ENCODE measurements around the gene ZFP69.

Gene ZFP69

GRCh38 chr1:40519517-40519916 is 42.4 kb downstream of the ZFP69 start:
- CTCF ChIA-PET: no interaction called here
- no peaks in the 10 kb centered on the region for H3K4me1 ChIP-seq (ENCODE audit: control insufficient read depth, insufficient read depth, low read length)

GRCh38 chr1:40530735-40531380 is 53.8 kb downstream of the ZFP69 start:
- CTCF ChIA-PET: interaction anchor here (0.6 to 1.4 kb wide), 2 partner anchors 37 to 138 kb away, joined by 3 to 4 read pairs; no protein-coding TSS in a partner anchor
- TF ChIP-seq ZNF366 (tag by site-specific recombination; conservative IDR thresholded peaks at IDR 0.05): peak; percentile 55
- no peak for TF ChIP-seq REPIN1 (tag by site-specific recombination; IDR thresholded peaks at IDR 0.05; ENCODE audit: low read depth)
- TF ChIP-seq ZNF133 (tag by site-specific recombination; IDR thresholded peaks at IDR 0.05): peak; percentile 56
- peak; percentile 55; the same call in 1 of the 2 replicates for TF ChIP-seq YY1 (tag by site-specific recombination; IDR thresholded peaks at IDR 0.05)
- TF ChIP-seq SP2 (tag by site-specific recombination; IDR thresholded peaks at IDR 0.05): no peak
- TF ChIP-seq YY2 (tag by site-specific recombination; IDR thresholded peaks at IDR 0.05): 0 out of 2 replicates have a peak, but pooled peaks have one; percentile 31
- Histone ChIP-seq H3K4me3 (ENCODE audit: low read depth, low read length) (peak overlapping the region; percentile 66), H3K36me3 (ENCODE audit: control insufficient read depth in 2 of 2, insufficient read depth in 1 of 2, low read length in 2 of 2) (peaks cover 4 to 12% of the 10 kb centered on the region in 2 experiments; a peak in 2 of 3 replicates), H3K4me1 (ENCODE audit: control insufficient read depth, insufficient read depth, low read length) (no peaks in the 10 kb centered on the region), H3K27ac (ENCODE audit: extremely low read depth, low read depth, low read length) (no peak overlapping the region), H3K9me3 (ENCODE audit: control insufficient read depth, insufficient read depth, low read depth, low read length) (no peaks in the 10 kb centered on the region)
- POLR2A ChIA-PET: interaction anchor here (0.5 to 2.4 kb wide), 13 partner anchors 12 to 830 kb away, joined by 3 to 17 read pairs (median 3); partner anchors contain the start of genes NFYC and ZFP69B

More at GRCh38 chr1:40519517-40519916, 42.4 kb downstream of the ZFP69 start:
- Histone ChIP-seq H3K4me3 (ENCODE audit: low read depth, low read length) (no peak overlapping the region), H3K36me3 (ENCODE audit: control insufficient read depth in 2 of 2, insufficient read depth in 1 of 2, low read length in 2 of 2) (peaks cover 0 to 14% of the 10 kb centered on the region in 2 experiments; a peak in 1 of 3 replicates), H3K9me3 (ENCODE audit: control insufficient read depth, insufficient read depth, low read depth, low read length) (0 out of 2 replicates have a peak, but pooled peaks cover 2% of the 10 kb centered on the region), H3K27ac (ENCODE audit: extremely low read depth, low read depth, low read length) (no peak overlapping the region)
- no peak for TF ChIP-seq ZNF239 (tag by site-specific recombination; IDR thresholded peaks at IDR 0.05)
- TF ChIP-seq ZNF26 (tag by site-specific recombination; IDR thresholded peaks at IDR 0.05): no peak
- no peak for TF ChIP-seq GLI2 (tag by site-specific recombination; IDR thresholded peaks at IDR 0.05; ENCODE audit: borderline replicate concordance, low read depth)
- no peak for TF ChIP-seq PRDM1 (tag by site-specific recombination; IDR thresholded peaks at IDR 0.05)
- no peak for TF ChIP-seq REPIN1 (tag by site-specific recombination; IDR thresholded peaks at IDR 0.05; ENCODE audit: low read depth)
- no peak for TF ChIP-seq ZSCAN18 (tag by site-specific recombination; IDR thresholded peaks at IDR 0.05)
- no peak for TF ChIP-seq ZBTB11 (tag by site-specific recombination; conservative IDR thresholded peaks at IDR 0.05; ENCODE audit: low read depth)
- no peak for TF ChIP-seq ZNF366 (tag by site-specific recombination; conservative IDR thresholded peaks at IDR 0.05)
- TF ChIP-seq ZNF155 (tag by site-specific recombination; IDR thresholded peaks at IDR 0.05): no peak
- no peak for TF ChIP-seq ZNF768 (tag by site-specific recombination; IDR thresholded peaks at IDR 0.05)
- POLR2A ChIA-PET: interaction anchor here (1.2 to 1.3 kb wide), 2 partner anchors 11 to 12 kb away, joined by 3 read pairs; partner anchors contain the start of genes EXO5 and ZNF684
